ENCODE data around the gene TRMT61A.

Gene TRMT61A

DNA sequence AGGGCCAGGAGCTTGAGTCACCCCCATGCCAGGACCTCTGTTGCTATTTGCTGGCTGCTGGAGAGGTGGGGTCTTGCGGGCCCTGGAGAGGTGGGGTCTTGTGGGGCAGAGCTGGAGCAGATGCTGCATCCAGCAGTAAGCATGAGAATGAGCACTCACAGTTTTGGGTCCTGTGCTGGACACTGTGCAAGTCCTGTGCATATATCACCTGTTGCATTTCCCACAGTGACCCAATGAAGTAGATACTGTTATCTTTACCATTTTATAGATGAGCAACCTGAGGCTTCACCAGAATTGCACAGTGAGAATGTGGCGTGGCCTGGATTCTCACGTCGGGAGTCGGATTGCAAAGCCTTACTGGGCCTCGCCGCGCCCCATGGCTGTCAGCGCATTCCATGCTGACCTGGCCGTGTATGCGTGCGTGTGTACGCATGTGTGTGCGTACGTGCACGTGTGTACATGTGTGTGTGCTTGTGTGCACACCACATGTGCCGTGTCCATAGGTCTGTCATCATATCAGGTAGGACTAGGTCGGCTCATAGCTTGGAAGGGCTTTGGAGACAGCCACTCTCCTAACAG is 45.8 kb downstream of the TRMT61A start:
- DNase-seq, result no peak

DNA sequence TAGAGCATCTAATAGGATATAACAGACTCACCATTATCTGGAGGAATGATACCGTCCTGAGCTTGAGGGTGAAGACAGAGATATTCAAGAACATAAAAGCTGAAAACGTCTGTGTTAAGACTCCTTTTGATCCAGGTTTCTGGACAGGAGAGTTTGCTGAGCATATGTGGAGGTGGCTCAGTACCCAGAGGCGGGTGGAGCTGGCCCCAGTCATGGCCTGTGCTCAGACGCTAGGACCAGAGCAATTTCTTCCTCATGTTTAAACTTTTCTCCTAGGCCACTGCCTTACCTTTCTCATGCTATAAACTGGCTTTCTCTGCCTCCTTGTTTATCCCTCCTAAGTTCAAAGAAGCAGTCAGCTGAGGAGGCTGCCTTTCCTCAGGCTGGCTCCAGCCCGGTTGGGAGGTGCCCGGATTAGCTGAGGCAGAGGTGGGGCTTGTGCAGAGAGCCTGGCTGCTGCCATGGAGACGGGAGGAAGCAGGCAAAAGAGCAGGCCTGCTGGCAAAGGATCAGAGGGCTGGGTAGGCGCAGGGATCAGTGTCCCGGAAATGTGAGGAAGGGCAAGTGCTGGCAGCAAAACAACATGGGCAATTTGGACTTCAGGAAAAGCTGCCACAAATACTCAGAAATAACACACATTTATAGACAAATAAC is 47.5 kb downstream of the TRMT61A start:
- DNase-seq, result peak in 1 of 2 experiments; percentile 55

DNA sequence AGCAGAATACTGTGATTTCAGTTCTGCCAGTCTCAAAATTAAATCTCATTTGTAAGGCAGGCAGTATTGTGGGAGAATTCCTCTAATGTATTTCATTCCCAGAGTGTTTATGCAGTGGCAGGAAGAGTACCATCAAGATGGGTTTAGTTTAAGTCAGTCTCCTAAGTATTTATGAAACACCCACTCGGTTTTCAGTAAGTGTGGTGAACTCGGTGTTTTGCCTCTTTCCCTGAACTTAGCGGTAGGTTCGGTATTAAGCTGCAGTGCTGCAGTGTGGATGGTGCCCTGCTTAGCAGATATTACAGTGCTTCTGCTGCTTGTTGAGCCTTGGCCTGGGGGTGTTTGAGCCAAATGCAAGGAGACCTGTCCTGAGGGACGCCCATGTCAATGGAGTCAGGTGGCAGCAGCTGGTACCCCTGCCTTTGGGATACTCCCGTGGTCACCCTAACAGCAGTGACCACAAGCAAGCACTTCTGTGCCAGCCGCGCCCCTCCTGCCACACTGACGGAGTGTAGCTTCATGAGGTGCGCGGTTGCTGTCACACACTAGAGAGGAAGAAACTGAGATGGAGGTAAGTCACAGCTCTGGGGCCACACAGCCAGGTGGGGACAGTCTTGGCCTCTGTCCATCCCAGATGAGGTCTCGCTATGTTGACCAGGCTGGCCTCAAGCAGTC is 49.5 kb downstream of the TRMT61A start:
- no peak for DNase-seq

DNA sequence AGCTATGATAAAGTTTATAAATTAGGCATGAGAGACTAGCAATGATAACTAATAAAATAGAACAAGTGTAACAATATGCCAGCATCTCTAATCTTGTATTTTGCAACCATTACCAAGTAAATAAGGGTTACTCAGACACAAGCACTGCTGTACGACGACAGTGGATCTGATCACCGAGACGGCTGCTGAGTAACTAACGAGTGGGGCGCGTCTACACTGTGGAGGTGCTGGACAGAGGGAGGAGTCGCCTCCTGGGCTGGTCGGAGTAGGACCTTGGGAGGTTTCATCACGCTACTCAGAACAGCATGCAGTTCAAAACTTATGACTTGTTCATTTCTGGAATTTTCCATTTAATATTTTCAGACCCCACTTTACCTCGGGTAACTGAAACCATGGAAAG is 52.2 kb downstream of the TRMT61A start:
- no peak for DNase-seq

DNA sequence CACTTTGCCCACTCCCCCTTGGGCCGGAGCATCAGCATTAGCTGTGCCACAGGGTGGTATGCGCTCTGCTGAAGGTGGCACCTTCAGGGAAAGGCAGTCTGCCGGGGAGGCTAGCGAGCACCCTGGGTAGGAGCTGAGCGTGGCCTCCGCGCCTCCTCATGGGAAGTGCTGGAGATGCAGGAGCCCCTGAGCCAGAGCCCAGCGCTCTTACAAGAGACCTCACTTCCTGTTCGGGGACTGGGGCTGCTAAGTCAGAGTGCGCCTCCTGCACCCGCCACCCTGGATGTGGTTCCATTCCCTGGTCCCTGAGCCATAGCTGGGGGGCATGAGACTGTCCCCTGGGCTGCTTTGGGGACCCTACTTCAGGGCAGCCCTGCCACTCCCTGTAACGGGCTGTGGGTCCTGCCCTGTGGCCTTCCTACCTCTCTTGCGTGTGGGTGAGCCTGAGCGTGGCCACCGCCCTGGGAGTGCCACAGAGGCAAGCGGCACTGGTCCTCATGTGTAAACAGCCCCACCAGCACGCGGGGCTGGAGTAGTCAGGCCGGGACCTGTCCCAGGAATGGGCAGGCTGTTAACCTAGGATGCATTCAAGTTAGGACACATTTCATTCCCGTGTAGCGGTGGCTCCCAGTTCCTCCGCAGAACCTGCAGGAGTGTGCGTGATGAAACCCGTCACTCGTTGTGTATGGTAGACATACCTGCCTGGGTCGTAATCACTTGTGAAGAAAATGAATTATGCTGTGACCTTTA is 53.1 kb downstream of the TRMT61A start:
- DNase-seq, result no peak

DNA sequence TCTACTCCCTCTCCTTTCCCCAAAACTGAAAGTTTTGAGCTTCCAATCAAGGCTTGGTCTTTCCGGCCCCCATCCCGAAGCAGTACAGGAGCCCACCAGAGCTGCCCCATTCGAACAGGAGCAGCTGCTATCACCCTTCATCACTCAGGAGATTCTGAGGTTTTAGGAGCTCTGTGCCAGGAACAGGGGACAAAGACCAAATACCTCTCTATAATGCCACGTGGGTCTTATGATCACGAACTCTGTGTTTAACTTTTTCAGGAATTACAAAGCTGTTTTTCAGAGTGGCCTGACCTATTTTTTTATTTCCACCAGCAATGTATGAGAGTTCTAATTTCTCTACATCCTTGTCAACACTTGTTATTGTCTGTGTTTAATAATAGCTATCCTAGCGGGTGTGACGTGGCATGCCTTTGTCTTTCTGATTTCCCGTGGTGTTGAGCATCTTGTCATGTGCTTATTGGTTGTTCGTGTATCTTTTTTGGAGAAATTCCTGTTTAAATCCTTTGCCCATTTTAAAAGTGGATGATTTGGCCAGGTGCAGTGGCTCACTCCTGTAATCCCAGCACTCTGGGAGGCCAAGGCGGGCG is 55.4 kb downstream of the TRMT61A start:
- DNase-seq, result no peak
